Peyer's patch (tissue), 4 donors: ENCODE results near the gene TIGIT.

Experiments used
- POLR2A ChIP-seq, 2 donors: fragments of 450-650 bp; IDR thresholded peaks; one replicate each; pipeline ENCODE4 v1.5.1; 2017; ENCODE audit warnings: antibody characterized with exemption in 2 of 2, mild to moderate bottlenecking in 2 of 2, moderate library complexity in 2 of 2
- TF ChIP-seq, protein P1 (sequence below), 6 experiments: fragments of 450-650 bp in 4 of 6; fragments of 200-600 bp in 2 of 6; sonication (generic) in 1 of 6; IDR thresholded peaks; one replicate each; pipeline ENCODE4 v1.5.1; 2017 to 2019; ENCODE audit warnings: antibody characterized with exemption in 6 of 6, mild to moderate bottlenecking in 3 of 6, moderate library complexity in 1 of 6

DNA sequence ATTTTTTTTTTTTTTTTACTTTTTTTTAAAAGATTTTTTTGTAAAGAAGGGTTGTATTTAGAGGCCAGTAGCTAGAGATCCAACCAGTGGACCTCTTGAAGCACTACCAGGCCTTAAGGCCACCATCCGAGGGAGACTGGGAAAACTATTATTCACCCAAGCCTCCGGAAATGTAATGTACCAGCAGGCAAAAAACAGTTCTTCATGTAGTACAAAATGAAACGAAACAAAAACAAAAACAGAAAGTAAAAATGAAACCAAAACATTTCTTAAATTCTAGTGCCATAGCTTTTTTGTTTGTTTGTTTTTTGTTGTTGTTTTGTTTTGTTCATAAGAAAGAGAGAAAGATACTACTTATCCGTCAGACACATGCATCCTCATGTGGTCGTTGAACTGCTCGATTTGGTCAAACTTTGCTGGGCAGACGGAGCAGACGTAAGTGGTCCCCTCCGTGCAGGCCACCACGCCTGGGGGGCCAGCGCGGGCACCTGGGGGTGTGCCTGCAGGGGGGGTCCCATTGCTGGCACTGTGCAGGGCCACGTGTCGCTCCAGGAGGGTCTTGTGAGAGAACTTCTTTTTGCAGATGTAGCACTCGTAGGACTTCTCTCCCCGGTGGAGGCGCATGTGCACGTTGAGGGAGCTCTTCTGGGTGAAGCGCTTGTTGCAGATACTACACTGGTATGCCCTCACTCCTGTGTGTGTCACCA, 45.0 kb downstream of the TIGIT start:
- TF ChIP-seq, protein P1, sequence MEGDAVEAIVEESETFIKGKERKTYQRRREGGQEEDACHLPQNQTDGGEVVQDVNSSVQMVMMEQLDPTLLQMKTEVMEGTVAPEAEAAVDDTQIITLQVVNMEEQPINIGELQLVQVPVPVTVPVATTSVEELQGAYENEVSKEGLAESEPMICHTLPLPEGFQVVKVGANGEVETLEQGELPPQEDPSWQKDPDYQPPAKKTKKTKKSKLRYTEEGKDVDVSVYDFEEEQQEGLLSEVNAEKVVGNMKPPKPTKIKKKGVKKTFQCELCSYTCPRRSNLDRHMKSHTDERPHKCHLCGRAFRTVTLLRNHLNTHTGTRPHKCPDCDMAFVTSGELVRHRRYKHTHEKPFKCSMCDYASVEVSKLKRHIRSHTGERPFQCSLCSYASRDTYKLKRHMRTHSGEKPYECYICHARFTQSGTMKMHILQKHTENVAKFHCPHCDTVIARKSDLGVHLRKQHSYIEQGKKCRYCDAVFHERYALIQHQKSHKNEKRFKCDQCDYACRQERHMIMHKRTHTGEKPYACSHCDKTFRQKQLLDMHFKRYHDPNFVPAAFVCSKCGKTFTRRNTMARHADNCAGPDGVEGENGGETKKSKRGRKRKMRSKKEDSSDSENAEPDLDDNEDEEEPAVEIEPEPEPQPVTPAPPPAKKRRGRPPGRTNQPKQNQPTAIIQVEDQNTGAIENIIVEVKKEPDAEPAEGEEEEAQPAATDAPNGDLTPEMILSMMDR (IDR thresholded peaks at IDR 0.05), result no peak
- TF ChIP-seq POLR2A (IDR thresholded peaks at IDR 0.05), result no peak
